Measurements from ENCODE around the gene TTF2. TPM values are rescaled to one million over a fixed set of nuclear protein-coding genes. Genes with fewer than 3 reads are reported as not detected.

Gene TTF2
- total RNA-seq, 4 donors from 2014 or later = 12.9 to 37.5 (median 19.3) TPM

GRCh38 chr1:117032681-117033539, 27.2 kb upstream of the TTF2 start:
- 69 to 73% methylated on average over 11 of the region's 11 CpGs for WGBS, 2 donors
- no peak for DNase-seq (ENCODE audit: low spot score in 2 of 2)
- Histone ChIP-seq H3K4me1 (no peaks in the 10 kb centered on the region), H3K36me3 (no peaks in the 10 kb centered on the region), H3K4me3 (no peak overlapping the region), H3K27me3 (no peaks in the 10 kb centered on the region), H3K9me3 (no peaks in the 10 kb centered on the region), H3K27ac (no peak overlapping the region)
- no peak for TF ChIP-seq POLR2A (IDR thresholded peaks at IDR 0.05)
- TF ChIP-seq CTCF (IDR thresholded peaks at IDR 0.05) = no peak
- no peak for TF ChIP-seq EP300 (IDR thresholded peaks at IDR 0.05)

GRCh38 chr1:117033772-117034171, 26.4 kb upstream of the TTF2 start:
- H3K4me3 ChIP-seq = no peak overlapping the region
- H3K36me3 ChIP-seq = no peaks in the 10 kb centered on the region
- 47 to 50% methylated on average over 7 of the region's 7 CpGs for WGBS, 2 donors
- no peak for DNase-seq (ENCODE audit: low spot score in 2 of 2)
- H3K27ac ChIP-seq = no peak overlapping the region
- no peaks in the 10 kb centered on the region for H3K27me3 ChIP-seq
- TF ChIP-seq CTCF (IDR thresholded peaks at IDR 0.05) = no peak
- no peak for TF ChIP-seq EP300 (IDR thresholded peaks at IDR 0.05)
- TF ChIP-seq POLR2A (IDR thresholded peaks at IDR 0.05) = no peak
- no peaks in the 10 kb centered on the region for H3K4me1 ChIP-seq
- no peaks in the 10 kb centered on the region for H3K9me3 ChIP-seq

GRCh38 chr1:117034791-117035290, 25.3 kb upstream of the TTF2 start:
- Histone ChIP-seq H3K27me3 (no peaks in the 10 kb centered on the region), H3K4me3 (no peak overlapping the region), H3K4me1 (no peaks in the 10 kb centered on the region), H3K27ac (no peak overlapping the region), H3K36me3 (no peaks in the 10 kb centered on the region), H3K9me3 (no peaks in the 10 kb centered on the region)
- no peak for DNase-seq (ENCODE audit: low spot score in 2 of 2)
- 84% methylated on average over 7 of the region's 7 CpGs for WGBS, 2 donors
- TF ChIP-seq EP300 (IDR thresholded peaks at IDR 0.05) (no peak), CTCF (IDR thresholded peaks at IDR 0.05) (no peak), POLR2A (IDR thresholded peaks at IDR 0.05) (no peak)

GRCh38 chr1:117036018-117036461, 24.1 kb upstream of the TTF2 start:
- H3K27ac ChIP-seq = no peak overlapping the region
- no peaks in the 10 kb centered on the region for H3K9me3 ChIP-seq
- H3K36me3 ChIP-seq = no peaks in the 10 kb centered on the region
- no peaks in the 10 kb centered on the region for H3K4me1 ChIP-seq
- TF ChIP-seq CTCF (IDR thresholded peaks at IDR 0.05) (no peak), POLR2A (IDR thresholded peaks at IDR 0.05) (no peak), EP300 (IDR thresholded peaks at IDR 0.05) (no peak)
- no peaks in the 10 kb centered on the region for H3K27me3 ChIP-seq
- no peak overlapping the region for H3K4me3 ChIP-seq
- no peak for DNase-seq (ENCODE audit: low spot score in 2 of 2)
- WGBS, 2 donors = 36 to 48% methylated on average over 6 of the region's 6 CpGs

GRCh38 chr1:117037802-117038201, 22.3 kb upstream of the TTF2 start:
- H3K27me3 ChIP-seq = no peaks in the 10 kb centered on the region
- no peaks in the 10 kb centered on the region for H3K9me3 ChIP-seq
- TF ChIP-seq POLR2A (IDR thresholded peaks at IDR 0.05) = no peak
- TF ChIP-seq CTCF (IDR thresholded peaks at IDR 0.05) = no peak
- no peak for TF ChIP-seq EP300 (IDR thresholded peaks at IDR 0.05)
- no peak overlapping the region for H3K27ac ChIP-seq
- WGBS, 2 donors = 63 to 68% methylated on average over 1 of the region's 1 CpG
- H3K4me1 ChIP-seq = no peaks in the 10 kb centered on the region
- H3K4me3 ChIP-seq = no peak overlapping the region
- DNase-seq (ENCODE audit: low spot score in 2 of 2) = no peak
- H3K36me3 ChIP-seq = no peaks in the 10 kb centered on the region
